NCI-H2029 treated with DMSO at 0.1 percent for 48 hours (cell line): ENCODE data around the gene ASPHD2.

Experiments
- DNase-seq: peaks from one replicate; lab custom pipeline; 2025; lab: John Stamatoyannopoulos, UW

Gene ASPHD2

GRCh38 chr22:26446808-26447515 is 17.9 kb downstream of the ASPHD2 start:
- no peak for DNase-seq

DNA sequence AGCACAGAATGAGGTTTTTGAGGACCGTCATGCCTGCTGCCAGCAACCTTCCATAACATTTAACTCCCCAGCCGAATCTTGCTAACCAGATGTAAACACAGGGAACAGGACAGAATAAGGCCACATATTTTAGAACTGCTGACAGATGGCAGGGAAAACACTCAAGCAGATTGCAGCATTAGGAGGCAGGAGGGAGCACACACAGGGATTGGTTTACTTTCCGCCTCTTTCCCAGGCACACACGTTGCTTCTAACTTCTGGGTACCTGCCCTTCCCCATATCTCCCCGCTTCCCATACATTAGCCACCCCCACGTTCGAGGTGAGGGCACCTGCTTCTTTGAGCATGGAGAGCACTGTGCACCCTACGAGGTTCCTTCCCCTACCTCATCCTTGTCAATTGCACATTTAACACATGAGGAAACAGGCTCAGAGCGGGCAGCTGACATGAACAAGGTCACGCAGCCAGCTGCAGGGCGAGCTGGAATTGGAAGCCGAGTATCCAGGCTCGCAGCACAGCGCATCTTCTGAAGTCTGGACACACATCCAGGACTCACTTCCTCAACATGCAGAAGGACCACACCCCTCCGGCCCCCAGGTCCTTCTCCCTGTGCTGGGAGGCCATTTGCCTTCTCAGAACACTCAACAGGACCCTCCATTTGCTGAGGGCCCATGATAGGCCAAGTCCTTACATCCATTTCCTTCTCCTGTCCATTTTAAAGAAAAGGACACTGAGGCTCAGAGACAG is 18.7 kb downstream of the ASPHD2 start:
- no peak for DNase-seq

DNA sequence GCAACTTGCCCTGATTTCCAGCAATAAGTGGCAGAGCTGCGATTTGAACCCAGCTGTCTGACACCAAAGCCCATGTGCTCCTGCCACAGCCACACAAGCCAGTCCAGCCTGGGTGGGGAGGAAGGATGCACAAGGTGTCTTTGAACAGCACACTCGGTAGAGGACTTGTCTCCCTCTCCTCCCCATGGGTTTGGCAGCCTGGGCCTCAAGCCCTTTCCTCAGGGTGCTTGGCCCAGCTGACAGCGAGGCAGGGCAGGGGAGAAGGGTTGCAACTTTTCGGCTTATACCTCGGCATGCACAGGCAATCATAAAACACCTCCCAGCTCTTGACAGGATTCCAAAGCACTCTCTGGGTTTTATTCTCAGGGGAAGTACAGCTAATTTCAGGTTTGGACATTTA is 19.3 kb downstream of the ASPHD2 start:
- DNase-seq = no peak

DNA sequence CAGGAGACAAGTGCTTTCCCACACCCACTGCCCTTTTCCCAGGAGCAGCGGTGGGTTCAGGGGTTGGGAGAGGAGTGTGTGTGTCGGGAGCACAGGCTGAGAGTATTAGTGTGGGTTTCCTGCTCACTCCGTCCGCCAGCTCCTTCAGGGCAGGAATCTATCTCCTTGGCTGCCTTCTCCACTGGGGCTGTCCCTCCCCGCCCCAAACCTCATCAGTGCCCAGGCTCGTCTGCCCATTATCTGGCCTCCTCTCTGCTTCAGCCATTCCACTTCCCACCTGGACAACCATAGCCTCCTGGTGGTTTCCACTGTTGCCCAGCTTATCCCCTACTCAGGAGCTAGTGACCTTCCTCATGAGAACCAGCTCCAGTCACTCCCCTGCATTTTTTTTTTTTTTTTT is 19.9 kb downstream of the ASPHD2 start:
- DNase-seq = no peak

GRCh38 chr22:26450453-26451185 is 21.6 kb downstream of the ASPHD2 start:
- no peak for DNase-seq

GRCh38 chr22:26452236-26453016 is 23.4 kb downstream of the ASPHD2 start:
- no peak for DNase-seq

GRCh38 chr22:26453216-26453615 is 24.2 kb downstream of the ASPHD2 start:
- DNase-seq = no peak

GRCh38 chr22:26453812-26454500 is 24.9 kb downstream of the ASPHD2 start:
- no peak for DNase-seq

DNA sequence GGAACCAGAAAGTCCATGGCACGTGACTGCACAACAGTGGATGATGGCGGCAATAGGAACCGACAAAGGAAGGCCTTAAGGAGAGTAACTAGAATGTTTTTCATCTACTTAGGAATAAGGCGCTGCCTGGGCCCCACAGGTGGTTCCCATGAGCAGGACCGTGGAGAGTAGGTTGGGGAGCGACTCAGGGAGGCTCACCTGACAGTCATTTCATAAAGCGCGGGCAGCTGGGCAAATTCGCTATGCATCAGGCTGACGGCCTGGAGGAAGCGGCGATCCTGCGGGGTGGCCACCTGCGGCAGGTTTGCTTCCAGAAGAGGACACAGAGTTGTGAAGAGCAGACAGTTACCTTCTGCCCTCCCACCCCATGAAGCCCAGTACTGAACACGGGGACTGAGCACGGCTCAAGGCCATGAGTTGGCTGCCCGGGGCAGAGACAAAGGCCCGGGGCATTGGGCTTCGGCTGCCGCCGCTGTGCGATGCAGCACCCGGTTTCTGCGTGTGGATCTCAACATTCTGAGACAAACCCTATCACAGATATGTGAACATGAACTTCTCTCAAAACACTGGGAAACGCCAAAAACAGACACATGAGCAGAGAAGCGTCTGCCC is 28.7 kb downstream of the ASPHD2 start:
- no peak for DNase-seq

DNA sequence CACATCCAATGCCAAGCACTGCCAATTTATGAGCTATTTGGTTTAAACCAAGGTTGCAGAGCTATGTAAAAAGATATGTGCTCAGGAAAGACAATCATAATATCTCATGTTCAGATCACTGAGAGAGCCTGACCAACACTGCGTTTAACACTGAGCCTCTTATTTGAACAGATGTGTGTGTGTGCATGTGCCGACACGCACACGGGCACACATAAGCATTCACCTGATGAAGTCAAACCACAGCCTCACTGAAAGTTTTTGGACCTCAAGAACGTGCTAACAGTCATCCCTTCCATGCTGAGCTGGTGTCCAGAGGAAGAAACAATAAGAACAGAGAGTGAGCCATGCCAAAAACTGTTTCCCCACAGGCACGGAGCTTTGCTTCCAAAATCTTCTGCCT is 31.1 kb downstream of the ASPHD2 start:
- DNase-seq = no peak

DNA sequence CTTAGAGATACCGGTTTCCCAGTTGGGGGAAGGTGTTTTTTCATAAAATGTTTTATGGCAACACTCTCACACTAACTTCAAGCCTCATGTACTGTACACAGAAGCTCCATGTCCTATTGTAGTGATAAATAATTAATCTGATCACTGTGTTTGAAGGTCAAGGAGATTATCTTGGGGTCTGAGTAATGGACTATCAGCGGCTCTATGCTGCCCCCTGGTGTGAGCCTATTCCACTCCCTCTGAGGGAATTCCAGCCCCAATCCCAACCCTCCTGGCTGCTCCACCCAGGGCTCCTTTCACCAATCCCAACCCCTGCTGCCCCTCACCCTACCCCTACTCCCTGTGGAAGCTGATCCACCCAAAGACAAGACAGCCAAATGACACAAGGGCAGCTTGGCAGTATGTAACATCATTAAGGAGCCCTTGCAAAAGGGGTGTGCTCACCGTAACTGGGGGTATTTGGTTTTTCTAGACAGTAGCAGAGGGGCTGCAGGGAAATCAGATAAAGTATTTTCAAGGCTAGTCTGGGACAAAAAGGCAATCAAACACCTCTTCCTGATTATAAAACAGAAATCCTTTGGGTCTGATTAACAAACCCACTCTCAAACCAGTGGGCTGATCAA is 32.2 kb downstream of the ASPHD2 start:
- DNase-seq = peak; percentile 41

DNA sequence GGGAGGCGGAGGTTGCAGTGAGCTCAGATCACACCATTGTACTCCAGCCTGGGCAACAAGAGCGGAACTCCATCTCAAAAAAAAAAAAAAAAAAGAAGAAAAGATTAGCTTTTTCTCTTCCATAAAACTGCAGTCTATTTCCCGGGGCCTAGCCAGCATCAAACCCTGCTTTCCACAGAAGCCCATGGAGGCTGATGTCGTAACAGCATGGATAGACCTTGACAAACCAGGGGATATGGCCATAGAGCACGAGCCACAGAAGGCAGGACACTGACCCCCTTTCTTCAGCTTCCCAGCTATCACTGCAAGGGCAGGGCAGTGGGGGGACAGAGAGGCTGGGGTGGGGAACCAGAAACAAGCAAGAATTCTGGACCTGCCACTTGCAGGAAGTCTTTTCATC is 33.0 kb downstream of the ASPHD2 start:
- no peak for DNase-seq

GRCh38 chr22:26462641-26463040 is 33.6 kb downstream of the ASPHD2 start:
- no peak for DNase-seq

DNA sequence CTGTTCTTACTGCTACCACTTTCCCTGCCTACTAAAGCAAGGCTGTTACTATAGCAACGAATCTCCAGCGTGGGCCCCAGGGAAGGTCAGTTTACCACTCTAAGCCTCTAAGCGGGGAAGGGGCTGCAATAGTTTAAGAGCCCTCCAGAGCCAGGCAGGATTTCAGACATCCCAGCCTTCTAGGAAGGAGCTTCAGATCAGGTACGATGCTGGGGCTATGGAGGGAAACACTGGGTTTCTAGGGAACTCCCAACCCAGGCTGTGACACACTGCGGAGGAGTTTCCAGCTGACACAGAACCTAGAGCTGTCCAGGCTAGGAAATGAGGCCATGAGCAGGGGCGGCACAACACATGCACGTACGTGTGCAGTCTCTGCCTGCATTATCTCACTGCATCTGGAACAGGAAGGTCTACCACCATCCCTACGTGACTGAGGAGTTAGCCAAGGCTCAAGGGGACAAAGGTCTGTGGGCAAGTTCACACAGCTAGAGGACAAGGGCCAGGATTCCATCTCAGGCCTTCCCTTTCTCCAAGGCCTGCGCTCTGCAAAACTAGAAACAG is 34.1 kb downstream of the ASPHD2 start:
- no peak for DNase-seq

GRCh38 chr22:26463688-26464087 is 34.6 kb downstream of the ASPHD2 start:
- no peak for DNase-seq

DNA sequence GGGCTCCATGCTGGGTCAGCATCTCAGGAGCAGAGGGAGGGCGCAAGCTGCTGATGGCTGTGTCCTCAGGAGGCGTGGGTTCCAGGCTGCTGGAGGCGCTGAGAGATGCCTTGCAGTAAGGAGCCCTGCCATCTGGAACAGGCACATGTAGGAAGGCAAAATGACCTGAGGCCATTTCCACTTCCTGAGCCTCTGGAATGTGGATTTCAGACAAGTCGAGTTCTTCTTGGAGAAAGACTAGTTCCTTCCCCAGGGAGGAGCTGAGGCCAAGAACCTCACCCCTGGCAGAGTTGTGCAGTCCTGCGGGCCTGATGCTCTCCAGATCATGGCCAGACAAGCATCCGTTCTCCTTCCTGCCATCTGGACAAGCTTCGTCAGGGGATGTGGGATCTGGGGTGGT is 35.3 kb downstream of the ASPHD2 start:
- DNase-seq = no peak

DNA sequence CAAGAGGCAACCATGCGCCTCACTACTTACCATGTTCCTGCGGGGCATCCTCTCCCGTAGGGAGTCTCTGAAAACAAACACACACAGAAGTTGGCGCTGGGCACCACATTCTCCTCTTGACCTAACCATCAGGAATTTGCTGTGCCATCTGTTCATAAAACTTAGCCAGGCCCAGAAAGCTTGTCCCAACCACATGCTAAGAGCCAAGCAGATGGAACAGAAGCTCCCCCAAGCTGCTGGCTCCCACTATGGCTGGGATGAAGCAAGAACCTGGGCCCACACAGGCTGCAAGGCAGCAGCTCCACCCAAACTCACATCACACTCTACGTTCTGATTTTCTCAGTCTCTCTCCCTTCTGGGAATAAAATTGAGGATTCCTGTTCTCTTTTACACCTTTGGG is 37.1 kb downstream of the ASPHD2 start:
- no peak for DNase-seq

DNA sequence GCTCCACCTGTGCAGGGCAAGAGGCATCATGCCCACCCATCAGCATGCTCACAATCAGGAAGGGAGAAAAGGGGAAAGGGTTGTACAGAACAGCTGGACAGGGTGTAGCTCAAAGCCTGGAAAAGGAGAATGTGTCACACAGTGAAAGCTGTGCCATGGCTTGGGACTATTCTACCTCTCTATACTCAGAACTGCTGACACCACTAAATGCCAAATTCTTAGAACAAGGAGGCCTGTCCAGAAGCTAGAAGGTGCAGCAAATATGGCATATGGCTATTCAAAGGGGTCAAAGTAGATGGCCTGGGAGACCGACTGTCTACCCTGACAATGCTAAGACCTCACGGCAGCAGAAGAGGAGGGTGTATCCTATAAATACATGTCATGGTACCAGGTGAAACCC is 41.7 kb downstream of the ASPHD2 start:
- DNase-seq = no peak

- DNase-seq = no peak
These were observed 42.5 kb downstream of the ASPHD2 start for GRCh38 chr22:26471522-26471921.

GRCh38 chr22:26474682-26475081 is 45.6 kb downstream of the ASPHD2 start:
- DNase-seq = no peak
